H1 (cell line): ENCODE results near the gene SLC35F3. TPM values are rescaled to one million over a fixed set of nuclear protein-coding genes. Genes with fewer than 3 reads are reported as not detected.

Experiments used
- CTCF ChIA-PET: fragments of 300-600 bp; sonication (Branson Sonifier 250); formaldehyde crosslinking; loops from one replicate; lab custom pipeline; 2021; ENCODE audit not compliant: partially characterized antibody; lab: Charles Lee
- POLR2A ChIA-PET: fragments of 300-600 bp; sonication (Branson Sonifier 250); formaldehyde crosslinking; loops from one replicate; lab custom pipeline; 2021; ENCODE audit warnings: inconsistent platforms; ENCODE audit not compliant: partially characterized antibody; lab: Charles Lee
- DNase-seq, 2 experiments: peaks; one replicate each; pipeline versions ENCODE4 v3.0.0 to v3.0.0-alpha.2; 2010 to 2022; ENCODE audit warnings: low spot score in 2 of 2, low read depth in 1 of 2, mixed read lengths in 1 of 2
- FAIRE-seq: peaks from 2 replicates; lab custom pipeline; 2011; peaks lifted over from hg19 to GRCh38; lab: Jason Lieb, UNC
- H2AFZ ChIP-seq: 2 replicates; pipeline ENCODE4 v1.8.1; 2012; ENCODE audit warnings: low read length, inconsistent platforms
- H2AK5ac ChIP-seq: 2 replicates; pipeline ENCODE4 v1.6.1; 2013; ENCODE audit warnings: low read depth, low read length
- H2BK120ac ChIP-seq: replicated peaks from 2 replicates; pipeline ENCODE3; 2013; ENCODE audit warnings: low read depth, low read length, inconsistent platforms
- H2BK12ac ChIP-seq: 2 replicates; pipeline ENCODE4 v1.6.1; 2013; ENCODE audit warnings: low read depth, low read length
- H2BK15ac ChIP-seq: 2 replicates; pipeline ENCODE4 v1.6.1; 2013; ENCODE audit warnings: low read length
- H2BK20ac ChIP-seq: 2 replicates; pipeline ENCODE4 v1.6.1; 2013; ENCODE audit warnings: low read length
- H2BK5ac ChIP-seq: 2 replicates; pipeline ENCODE4 v1.6.1; 2013; ENCODE audit warnings: low read depth, low read length
- H3K14ac ChIP-seq: 2 replicates; pipeline ENCODE4 v1.6.1; 2013; ENCODE audit warnings: inconsistent platforms; ENCODE audit not compliant: insufficient read length
- H3K18ac ChIP-seq: 2 replicates; pipeline ENCODE4 v1.6.1; 2013; ENCODE audit warnings: low read length; ENCODE audit errors: extremely low read depth
- H3K23ac ChIP-seq: 2 replicates; pipeline ENCODE4 v1.6.1; 2013; ENCODE audit warnings: inconsistent platforms; ENCODE audit not compliant: insufficient read length
- H3K23me2 ChIP-seq: 2 replicates; pipeline ENCODE4 v1.6.1; 2013; ENCODE audit warnings: low read depth, low read length
- H3K27ac ChIP-seq: 2 replicates; pipeline ENCODE4 v1.6.1; 2011; ENCODE audit warnings: low read depth, low read length, inconsistent platforms
- H3K27me3 ChIP-seq, 4 experiments: replicated peaks in 1 of 4; 1 replicate in 1 of 4; 2 replicates in 3 of 4; pipeline versions ENCODE4 v1.6.1 to v1.8.1; 2011 to 2013; ENCODE audit warnings: low read length in 3 of 4, mild to moderate bottlenecking in 3 of 4, inconsistent platforms in 2 of 4, mixed read lengths in 2 of 4, moderate library complexity in 1 of 4; ENCODE audit not compliant: control insufficient read depth in 3 of 4, insufficient read depth in 3 of 4; ENCODE audit errors: extremely low read depth in 1 of 4
- H3K36me3 ChIP-seq, 4 experiments: 2 replicates each; pipeline versions ENCODE4 v1.6.1 to v1.8.1; 2011 to 2013; ENCODE audit warnings: mild to moderate bottlenecking in 4 of 4, low read length in 3 of 4, moderate library complexity in 2 of 4, control low read depth in 1 of 4, inconsistent platforms in 1 of 4; ENCODE audit not compliant: insufficient read depth in 4 of 4, control insufficient read depth in 2 of 4
- H3K4ac ChIP-seq: replicated peaks from 2 replicates; pipeline ENCODE3; 2013; ENCODE audit warnings: low read length, low read depth, mixed read lengths, inconsistent platforms; ENCODE audit not compliant: insufficient read length
- H3K4me1 ChIP-seq, 4 experiments: replicated peaks in 1 of 4; 1 replicate in 1 of 4; 2 replicates in 3 of 4; pipeline versions ENCODE4 v1.6.1 to v1.8.1; 2011 to 2013; ENCODE audit warnings: low read length in 3 of 4, inconsistent platforms in 2 of 4, mixed read lengths in 1 of 4; ENCODE audit not compliant: insufficient read depth in 4 of 4, control insufficient read depth in 3 of 4
- H3K4me2 ChIP-seq, 2 experiments: 2 replicates each; pipeline versions ENCODE4 v1.6.1 to v1.8.1; 2011 to 2013; ENCODE audit warnings: low read depth in 2 of 2, low read length in 2 of 2, control low read depth in 1 of 2, inconsistent platforms in 1 of 2, mild to moderate bottlenecking in 1 of 2; ENCODE audit not compliant: insufficient read depth in 1 of 2
- H3K4me3 ChIP-seq, 4 experiments: fragments of 200-600, 300-600 bp in 1 of 4; sonication (generic), shearing (Covaris generic), sonication (Bioruptor Twin) in 1 of 4; 2 replicates each; pipeline versions ENCODE4 v1.5.1 to v1.8.1; 2011 to 2016; ENCODE audit warnings: low read length in 4 of 4, low read depth in 3 of 4, control low read depth in 2 of 4, inconsistent platforms in 2 of 4, mild to moderate bottlenecking in 2 of 4, mixed read lengths in 1 of 4, moderate library complexity in 1 of 4; ENCODE audit not compliant: insufficient read depth in 2 of 4; ENCODE audit errors: extremely low read depth in 1 of 4
- H3K56ac ChIP-seq: replicated peaks from 2 replicates; pipeline ENCODE3; 2013; ENCODE audit warnings: low read depth, mild to moderate bottlenecking, mixed read lengths, low read length, inconsistent platforms; ENCODE audit not compliant: insufficient read length
- H3K79me1 ChIP-seq: 2 replicates; pipeline ENCODE4 v1.6.1; 2013; ENCODE audit warnings: low read depth, low read length, control low read depth
- H3K79me2 ChIP-seq, 2 experiments: 2 replicates each; pipeline versions ENCODE4 v1.6.1 to v1.8.1; 2012 to 2013; ENCODE audit warnings: low read length in 2 of 2, mild to moderate bottlenecking in 2 of 2, inconsistent platforms in 1 of 2; ENCODE audit not compliant: insufficient read depth in 2 of 2, control insufficient read depth in 1 of 2
- H3K9ac ChIP-seq, 4 experiments: replicated peaks in 1 of 4; 1 replicate in 1 of 4; 2 replicates in 3 of 4; pipeline versions ENCODE4 v1.6.1 to v1.8.1; 2011 to 2013; ENCODE audit warnings: low read depth in 3 of 4, low read length in 3 of 4, control low read depth in 2 of 4, mild to moderate bottlenecking in 2 of 4, moderate library complexity in 2 of 4, inconsistent platforms in 1 of 4; ENCODE audit errors: extremely low read depth in 1 of 4
- H3K9me3 ChIP-seq, 2 experiments: 2 replicates each; pipeline versions ENCODE4 v1.6.1 to v1.8.1; 2012 to 2013; ENCODE audit warnings: mild to moderate bottlenecking in 2 of 2, moderate library complexity in 2 of 2, control low read depth in 1 of 2, inconsistent platforms in 1 of 2, low read depth in 1 of 2, low read length in 1 of 2, mixed read lengths in 1 of 2; ENCODE audit not compliant: insufficient read depth in 2 of 2
- H4K20me1 ChIP-seq, 2 experiments: replicated peaks in 1 of 2; 2 replicates each; pipeline versions ENCODE3 to v1.8.1; 2011 to 2013; ENCODE audit warnings: inconsistent platforms in 2 of 2, low read length in 2 of 2, mild to moderate bottlenecking in 1 of 2; ENCODE audit not compliant: insufficient read depth in 2 of 2, control insufficient read depth in 1 of 2
- H4K5ac ChIP-seq: 2 replicates; pipeline ENCODE4 v1.6.1; 2013; ENCODE audit warnings: low read length, low read depth, mixed read lengths, inconsistent platforms; ENCODE audit not compliant: insufficient read length
- H4K8ac ChIP-seq: 2 replicates; pipeline ENCODE4 v1.8.0; 2013; ENCODE audit warnings: mild to moderate bottlenecking, moderate library complexity, low read length, inconsistent platforms; ENCODE audit not compliant: insufficient read depth; ENCODE audit errors: extremely low read depth
- H4K91ac ChIP-seq: replicated peaks from 2 replicates; pipeline ENCODE3; 2013; ENCODE audit warnings: low read length, mixed read lengths, inconsistent platforms; ENCODE audit not compliant: insufficient read length
- CHD2 ChIP-seq: IDR thresholded peaks from 2 replicates; pipeline ENCODE4 v1.6.1; 2012; ENCODE audit warnings: low read length, improper control_type of control experiment
- CTBP2 ChIP-seq: IDR thresholded peaks from 2 replicates; pipeline ENCODE4 v1.7.0; 2011; ENCODE audit warnings: borderline replicate concordance, mild to moderate bottlenecking, moderate library complexity, mixed read lengths, low read length; ENCODE audit not compliant: insufficient read depth, insufficient read length
- EP300 ChIP-seq, 2 experiments: IDR thresholded peaks; 1 replicate in 1 of 2; 2 replicates in 1 of 2; pipeline ENCODE4 v1.6.1; 2011 to 2012; ENCODE audit warnings: low read depth in 2 of 2, low read length in 2 of 2, mild to moderate bottlenecking in 2 of 2, borderline replicate concordance in 1 of 2, inconsistent platforms in 1 of 2, moderate library complexity in 1 of 2
- GABPA ChIP-seq: IDR thresholded peaks from 2 replicates; pipeline ENCODE4 v1.6.1; 2011; ENCODE audit warnings: mild to moderate bottlenecking, low read length, moderate library complexity, borderline replicate concordance; ENCODE audit not compliant: insufficient read depth
- WGBS, 2 experiments: shearing (Covaris generic) in 1 of 2; methylation state at CpG; one replicate each; pipeline versions ENCODE4 v1.1.6 to v1.1.7; 2013 to 2015; ENCODE audit warnings: low lambda C conversion rate in 2 of 2, mixed read lengths in 2 of 2, inconsistent platforms in 1 of 2, low coverage in 1 of 2, missing lambda C conversion rate in 1 of 2; ENCODE audit not compliant: insufficient replicate concordance in 2 of 2, insufficient coverage in 1 of 2, insufficient read length in 1 of 2; ENCODE audit errors: extremely low coverage in 1 of 2, missing lambda C conversion rate in 1 of 2; 5-methylcytosine and 5-hydroxymethylcytosine counted together
- polyA plus RNA-seq, 7 experiments: library from polyadenylated mRNA; depleted of rRNA in 3 of 7; stranded (reverse) in 5 of 7; unstranded in 2 of 7; fragments of >200 nt in 5 of 7; fragments of 200-250 nt in 2 of 7; gene quantifications; 1 replicate in 5 of 7; 2 replicates in 1 of 7; 4 replicates in 1 of 7; pipeline versions ENCODE4 v1.2.1 to v1.2.3, GENCODE V29; 2011 to 2013; ENCODE audit warnings: missing spikeins in 2 of 7, mixed read lengths in 2 of 7
- total RNA-seq: library from RNA; stranded (reverse); fragmentation: NEBNext Ultra II Directional; extraction: Animal tissue kit (Norgen Biotek cat#: 25700); gene quantifications from 2 replicates; pipeline ENCODE4 v1.2.1, GENCODE V29; 2021

SLC35F3 gene
- total and polyA plus RNA-seq, 2 of the 8 experiments (the other 6 are each of a cell fraction or from before 2014, with no cell fraction given): 0.78 to 1.2 TPM

DNA sequence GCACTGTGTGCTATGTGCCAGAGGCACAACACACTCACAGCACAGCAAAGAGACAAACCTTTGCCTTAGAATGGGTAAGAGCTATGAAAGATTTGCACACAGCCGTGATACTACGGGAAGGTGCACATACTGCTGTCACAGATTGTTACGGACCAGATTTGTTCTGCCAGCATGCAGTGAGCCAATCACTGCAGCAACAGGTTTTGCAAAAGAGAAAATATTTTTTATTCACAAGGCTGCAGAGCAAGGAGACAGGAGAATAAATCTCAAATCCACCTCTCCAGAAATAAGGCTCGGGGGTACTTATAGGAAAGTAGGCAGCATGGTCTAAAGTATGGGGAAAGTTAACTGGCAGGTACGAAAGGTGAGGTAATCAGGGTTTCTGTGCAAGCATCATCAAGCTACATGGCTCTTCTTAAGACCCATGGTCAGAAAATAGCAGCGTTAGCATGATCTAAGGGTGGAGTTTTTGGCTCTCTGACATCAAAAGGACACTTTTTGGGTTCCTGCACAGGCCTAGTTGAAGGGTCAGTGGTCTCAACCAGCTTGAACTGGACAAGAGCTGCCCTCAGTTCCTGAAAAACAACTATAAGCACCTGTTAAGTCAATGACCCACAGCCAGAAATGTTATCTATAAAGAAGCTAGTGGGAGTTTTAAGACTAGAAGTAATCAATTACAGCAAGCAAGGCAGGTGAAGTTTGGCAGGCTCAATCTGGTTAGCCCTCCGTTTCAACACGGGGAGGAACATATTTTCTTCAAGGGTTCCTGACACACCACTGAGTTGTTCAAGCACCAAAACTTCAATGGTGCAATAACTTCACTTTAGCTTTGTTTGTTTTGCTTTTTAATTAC lies 186.0 kb downstream of the SLC35F3 start:
- H4K20me1 ChIP-seq: no peaks in the 10 kb centered on the region
- H2BK15ac ChIP-seq: no peak overlapping the region
- no peaks in the 10 kb centered on the region for H3K4me1 ChIP-seq
- POLR2A ChIA-PET: no interaction called here
- H2BK120ac ChIP-seq: no peak overlapping the region
- H4K91ac ChIP-seq: no peak overlapping the region
- no peaks in the 10 kb centered on the region for H3K9me3 ChIP-seq
- H3K14ac ChIP-seq: no peak overlapping the region
- no peak overlapping the region for H4K8ac ChIP-seq
- no peak overlapping the region for H3K9ac ChIP-seq
- no peak overlapping the region for H2BK5ac ChIP-seq
- H3K56ac ChIP-seq: no peak overlapping the region
- H3K4ac ChIP-seq: no peak overlapping the region
- H2AK5ac ChIP-seq: no peak overlapping the region
- no peaks in the 10 kb centered on the region for H3K27me3 ChIP-seq
- H3K4me2 ChIP-seq: no peak overlapping the region
- no peak for FAIRE-seq
- no peak overlapping the region for H2AFZ ChIP-seq
- TF ChIP-seq EP300 (IDR thresholded peaks at IDR 0.05; ENCODE audit: borderline replicate concordance in 1 of 2, low read depth in 2 of 2, low read length in 2 of 2) (no peak), CHD2 (no peak), GABPA (no peak), CTBP2 (no peak)
- H4K5ac ChIP-seq: no peak overlapping the region
- WGBS, 2 experiments: 90% methylated on average over 8 of the region's 8 CpGs; no CpG with 5 or more reads in 1 of the 2 experiments
- H3K18ac ChIP-seq: no peak overlapping the region
- no peaks in the 10 kb centered on the region for H3K36me3 ChIP-seq
- H2BK20ac ChIP-seq: no peak overlapping the region
- H2BK12ac ChIP-seq: no peak overlapping the region
- H3K79me1 ChIP-seq: no peaks in the 10 kb centered on the region
- H3K27ac ChIP-seq: no peak overlapping the region
- H3K79me2 ChIP-seq: peaks cover 0 to 3% of the 10 kb centered on the region in 2 experiments; a peak in 1 of 4 replicates
- H3K23me2 ChIP-seq: no peaks in the 10 kb centered on the region
- no peak overlapping the region for H3K4me3 ChIP-seq
- no peak overlapping the region for H3K23ac ChIP-seq
- CTCF ChIA-PET: interaction anchor here (0.6 to 3.0 kb wide), 11 partner anchors 11 to 714 kb away, joined by 3 to 14 read pairs (median 4); no protein-coding TSS in a partner anchor
- no peak for DNase-seq
